RWPE1 (cell line): ENCODE results near the gene BAZ1A.
A peak's percentile ranks its signal among the peaks of the same experiment; 100 is the strongest.

ENCODE experiments used
- CTCF ChIA-PET: fragments of 350-600 bp; sonication (Branson Sonifier 250); formaldehyde crosslinking; extraction: SDS; loops from one replicate; lab custom pipeline; 2021; lab: Yijun Ruan, JAX
- POLR2A ChIA-PET: fragments of 400-600 bp; formaldehyde crosslinking; extraction: SDS; loops from one replicate; lab custom pipeline; 2020; ENCODE audit warnings: antibody characterized with exemption; ENCODE audit not compliant: low non-redundant PET; lab: Yijun Ruan, JAX
- DNase-seq: peaks from one replicate; pipeline ENCODE4 v3.0.0; 2012; ENCODE audit warnings: low spot score
- H3K27ac ChIP-seq: fragments of 450-650 bp; 2 replicates; pipeline ENCODE4 v1.5.1; 2017
- TF ChIP-seq, protein P1 (sequence below): fragments of 450-650 bp; conservative IDR thresholded peaks from 2 replicates; pipeline ENCODE4 v1.5.1; 2017; ENCODE audit warnings: low read depth, mild to moderate bottlenecking

BAZ1A gene

DNA sequence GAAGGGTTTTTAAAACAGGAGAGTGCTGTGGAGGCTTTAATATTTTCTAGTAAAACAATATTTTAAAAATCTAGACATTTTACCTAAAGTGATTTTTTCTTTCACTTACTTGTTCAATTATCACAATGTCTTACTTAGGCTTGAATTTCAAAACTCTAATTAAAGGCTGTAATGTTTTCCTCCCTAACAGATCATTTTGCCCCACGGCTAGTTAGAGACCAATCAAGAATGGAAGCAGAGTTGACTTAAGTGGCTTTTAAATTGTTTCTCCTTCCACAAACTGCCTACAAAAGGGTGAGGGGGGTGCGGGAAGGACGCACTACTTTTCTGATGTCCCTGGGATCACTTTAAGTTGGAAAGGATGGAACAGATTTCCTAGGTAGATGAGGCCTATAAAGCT is 151.3 kb downstream of the BAZ1A start:
- H3K27ac ChIP-seq = no peak overlapping the region
- POLR2A ChIA-PET = no interaction called here
- CTCF ChIA-PET = interaction anchor here (1.8 kb wide), 1 partner anchor 51 kb away, joined by 16 read pairs; no protein-coding TSS in a partner anchor
- TF ChIP-seq, protein P1, sequence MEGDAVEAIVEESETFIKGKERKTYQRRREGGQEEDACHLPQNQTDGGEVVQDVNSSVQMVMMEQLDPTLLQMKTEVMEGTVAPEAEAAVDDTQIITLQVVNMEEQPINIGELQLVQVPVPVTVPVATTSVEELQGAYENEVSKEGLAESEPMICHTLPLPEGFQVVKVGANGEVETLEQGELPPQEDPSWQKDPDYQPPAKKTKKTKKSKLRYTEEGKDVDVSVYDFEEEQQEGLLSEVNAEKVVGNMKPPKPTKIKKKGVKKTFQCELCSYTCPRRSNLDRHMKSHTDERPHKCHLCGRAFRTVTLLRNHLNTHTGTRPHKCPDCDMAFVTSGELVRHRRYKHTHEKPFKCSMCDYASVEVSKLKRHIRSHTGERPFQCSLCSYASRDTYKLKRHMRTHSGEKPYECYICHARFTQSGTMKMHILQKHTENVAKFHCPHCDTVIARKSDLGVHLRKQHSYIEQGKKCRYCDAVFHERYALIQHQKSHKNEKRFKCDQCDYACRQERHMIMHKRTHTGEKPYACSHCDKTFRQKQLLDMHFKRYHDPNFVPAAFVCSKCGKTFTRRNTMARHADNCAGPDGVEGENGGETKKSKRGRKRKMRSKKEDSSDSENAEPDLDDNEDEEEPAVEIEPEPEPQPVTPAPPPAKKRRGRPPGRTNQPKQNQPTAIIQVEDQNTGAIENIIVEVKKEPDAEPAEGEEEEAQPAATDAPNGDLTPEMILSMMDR = no peak
- no peak for DNase-seq

DNA sequence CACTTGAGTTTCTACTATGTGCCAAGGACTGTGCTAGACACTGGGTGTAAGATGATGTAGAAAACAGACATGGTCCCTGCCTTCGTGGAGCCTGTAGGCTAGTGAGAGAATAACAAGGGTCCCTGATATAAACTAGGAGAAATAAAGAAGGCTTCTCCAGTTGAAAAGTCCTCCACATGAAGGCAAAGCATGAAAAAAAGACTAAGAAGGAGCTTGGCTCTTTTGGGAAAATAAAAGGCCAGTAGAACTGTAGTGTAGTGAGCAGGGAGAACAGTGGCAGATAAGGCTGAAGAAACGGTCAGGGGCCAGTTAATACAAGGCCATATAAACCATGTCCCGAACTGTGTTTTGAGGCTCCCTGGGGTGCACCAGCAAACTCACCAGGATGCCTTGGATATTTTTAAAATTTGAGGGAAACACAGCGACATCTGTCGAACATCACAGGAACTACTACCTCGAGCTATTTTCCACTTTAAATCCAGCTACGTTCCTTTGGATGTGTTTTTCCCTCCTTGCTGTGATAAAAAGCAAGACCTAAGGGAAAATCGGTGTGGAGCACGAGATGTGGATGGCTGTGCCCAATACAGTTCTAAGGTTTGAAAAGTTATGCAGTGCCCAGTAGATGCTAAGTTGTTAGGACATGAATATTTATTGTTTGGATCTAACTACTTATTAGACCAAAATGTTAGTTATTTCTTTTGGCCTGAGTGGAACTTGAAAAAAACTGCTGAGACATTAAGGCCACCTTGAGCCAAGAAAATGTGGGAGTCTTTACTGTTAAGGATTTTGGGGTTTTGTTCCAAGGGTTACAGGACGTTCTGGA is 152.2 kb downstream of the BAZ1A start:
- no peak overlapping the region for H3K27ac ChIP-seq
- TF ChIP-seq, protein P1 = peak; percentile 80
- ChIA-PET CTCF (interaction anchor here (0.6 to 1.8 kb wide), 9 partner anchors 11 to 108 kb away, joined by 3 to 16 read pairs (median 3); no protein-coding TSS in a partner anchor), POLR2A (no interaction called here)
- DNase-seq = peak; percentile 59

DNA sequence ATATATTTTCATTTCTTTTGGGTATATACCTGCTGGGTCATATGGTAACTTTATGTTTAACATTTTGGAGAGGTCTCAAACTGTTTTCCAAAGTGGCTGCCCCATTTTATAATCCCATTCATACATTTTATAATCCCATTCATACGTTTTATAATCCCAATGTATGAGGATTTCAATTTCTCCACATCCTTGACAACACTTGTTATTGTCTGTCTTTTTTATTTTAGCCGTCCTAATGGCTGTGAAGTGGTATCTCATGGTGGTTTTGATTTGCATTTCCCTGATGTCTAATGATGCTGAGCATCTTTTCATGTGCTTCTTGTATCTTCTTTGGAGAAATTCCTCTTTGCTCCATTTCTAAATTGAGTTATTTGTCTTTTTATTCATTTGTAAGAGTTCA is 154.0 kb downstream of the BAZ1A start:
- TF ChIP-seq, protein P1 = no peak
- ChIA-PET POLR2A (no interaction called here), CTCF (no interaction called here)
- DNase-seq = no peak
- no peak overlapping the region for H3K27ac ChIP-seq

DNA sequence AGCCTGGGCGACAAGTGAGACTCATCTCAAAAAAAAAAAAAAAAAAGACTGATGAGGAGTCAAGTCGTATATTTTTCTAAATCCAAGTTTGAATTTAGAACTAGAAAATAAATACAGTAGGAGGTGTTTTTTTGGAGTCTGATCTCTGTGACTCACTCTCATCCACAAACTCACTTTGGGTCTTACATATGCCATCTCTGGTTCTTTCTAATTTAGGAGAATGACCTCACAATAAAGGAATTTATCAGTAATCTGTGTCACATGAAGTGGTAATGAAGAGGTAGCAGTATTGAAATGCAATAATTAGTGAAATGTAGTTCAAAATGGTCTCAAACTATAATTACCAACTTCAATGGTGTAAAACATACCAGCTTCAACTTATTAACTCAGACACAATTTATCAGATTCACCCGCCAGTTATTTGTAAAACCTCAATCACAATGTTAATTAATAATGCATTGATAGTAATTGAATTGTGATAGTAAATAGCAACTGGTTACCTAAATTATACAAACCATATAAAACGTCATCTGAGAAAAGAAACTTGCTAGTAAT is 156.3 kb downstream of the BAZ1A start:
- ChIA-PET CTCF (no interaction called here), POLR2A (no interaction called here)
- TF ChIP-seq, protein P1 = no peak

DNA sequence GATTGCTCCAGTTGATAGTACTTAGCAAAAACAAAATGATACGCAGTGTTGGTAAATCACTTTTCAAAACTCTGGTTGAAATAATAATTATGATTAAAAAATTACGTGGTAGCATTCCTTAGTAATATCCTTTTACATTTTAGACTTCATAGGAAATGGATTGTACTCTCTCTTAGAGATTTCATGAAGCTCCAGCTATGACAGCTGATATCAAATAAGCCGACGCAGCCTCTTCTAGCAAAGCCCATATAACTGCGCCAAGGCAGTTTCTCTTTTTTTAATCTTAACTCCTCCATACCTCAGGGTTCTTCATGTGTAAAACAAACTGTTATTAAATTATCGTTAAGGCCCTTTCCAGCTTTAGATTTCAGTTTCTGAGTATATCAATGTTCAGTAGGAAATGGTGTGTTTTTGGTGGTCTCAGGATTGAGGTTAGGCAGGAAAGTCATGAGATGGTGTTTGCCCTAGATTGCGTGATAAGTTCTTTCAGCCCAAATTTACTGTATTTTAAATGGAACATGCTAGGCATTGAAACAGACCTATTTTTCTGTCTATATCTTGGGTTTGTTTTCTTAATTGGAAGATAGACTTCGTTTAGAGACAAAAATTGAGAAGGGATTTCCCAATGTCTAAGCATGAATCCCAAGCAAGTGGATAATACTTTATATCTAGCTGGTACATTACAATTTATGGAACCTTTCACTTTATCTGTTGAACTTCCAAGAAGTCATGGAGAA is 159.9 kb downstream of the BAZ1A start:
- POLR2A ChIA-PET = no interaction called here
- no peak for DNase-seq
- TF ChIP-seq, protein P1 = no peak
- CTCF ChIA-PET = interaction anchor here (0.6 to 0.7 kb wide), 4 partner anchors 14 to 548 kb away, joined by 3 to 4 read pairs (median 4); no protein-coding TSS in a partner anchor
- peak overlapping the region; percentile 89 for H3K27ac ChIP-seq

More for the DNA sequence above, 156.3 kb downstream of the BAZ1A start:
- no peak overlapping the region for H3K27ac ChIP-seq
- DNase-seq = peak; percentile 11
